GM12878 (cell line): ENCODE measurements around the gene RAB44. TPM values are rescaled to one million over a fixed set of nuclear protein-coding genes. Genes with fewer than 3 reads are reported as not detected.

Source experiments
- ATAC-seq: fragments of 200-7000 bp; cut with Tn5 transposase; 3 replicates; pipeline ENCODE4 v1.9.1; 2020; ENCODE audit warnings: mild to moderate bottlenecking, moderate library complexity
- BruUV-seq: library from RNA; stranded (reverse); fragments of 400-500 nt; replicated peaks from 2 replicates; lab custom pipeline; 2021; lab: Mats Ljungman, UMichigan
- CTCF ChIA-PET: fragments of 300-600 bp; sonication (Branson Sonifier 250); formaldehyde crosslinking; extraction: SDS; loops from one replicate; lab custom pipeline; 2021; ENCODE audit warnings: inconsistent platforms; lab: Yijun Ruan, JAX
- POLR2A ChIA-PET: fragments of 350-600 bp; formaldehyde crosslinking; extraction: SDS; loops from one replicate; lab custom pipeline; 2021; ENCODE audit warnings: inconsistent platforms; lab: Charles Lee
- RAD21 ChIA-PET: fragments of 300-600 bp; sonication (Branson Sonifier 250); formaldehyde crosslinking; loops from one replicate; lab custom pipeline; 2023; ENCODE audit warnings: antibody characterized with exemption; ENCODE audit not compliant: unreplicated experiment; lab: Charles Lee
- SMC1A ChIA-PET: fragments of 300-600 bp; sonication (Branson Sonifier 250); formaldehyde crosslinking; loops from one replicate; lab custom pipeline; 2023; ENCODE audit not compliant: unreplicated experiment, uncharacterized antibody; lab: Charles Lee
- DNase-seq: peaks from one replicate; pipeline ENCODE4 v3.0.0-alpha.2; 2011; ENCODE audit warnings: low read depth, low spot score
- FAIRE-seq: peaks from 3 replicates; lab custom pipeline; 2011; peaks lifted over from hg19 to GRCh38; lab: Jason Lieb, UNC
- H2AFZ ChIP-seq: 2 replicates; pipeline ENCODE4 v1.6.0; 2011; ENCODE audit warnings: low read depth, low read length, control low read depth; ENCODE audit not compliant: control insufficient read depth
- H3K27ac ChIP-seq: 2 replicates; pipeline ENCODE4 v1.5.1; 2011; ENCODE audit warnings: control low read depth; ENCODE audit not compliant: control insufficient read depth, insufficient read depth
- H3K27me3 ChIP-seq, 2 experiments: replicated peaks in 1 of 2; 2 replicates each; pipeline versions ENCODE4 v1.6.0 to v1.6.1; 2011; ENCODE audit warnings: low read length in 1 of 2; ENCODE audit not compliant: control insufficient read depth in 2 of 2, insufficient read depth in 2 of 2
- H3K36me3 ChIP-seq, 2 experiments: 2 replicates each; pipeline ENCODE4 v1.5.1; 2011; ENCODE audit warnings: low read length in 1 of 2; ENCODE audit not compliant: control insufficient read depth in 2 of 2, insufficient read depth in 2 of 2
- H3K4me1 ChIP-seq: 2 replicates; pipeline ENCODE4 v1.6.1; 2011; ENCODE audit warnings: mild to moderate bottlenecking, low read length, moderate library complexity, mixed read lengths; ENCODE audit not compliant: control insufficient read depth, insufficient read depth
- H3K4me2 ChIP-seq: 2 replicates; pipeline ENCODE4 v1.6.0; 2011; ENCODE audit warnings: control low read depth; ENCODE audit not compliant: control insufficient read depth, insufficient read depth
- H3K4me3 ChIP-seq: fragments of 200-600 bp; sonication (generic); 2 replicates; pipeline ENCODE4 v1.5.1; 2016
- H3K79me2 ChIP-seq: 2 replicates; pipeline ENCODE4 v1.6.0; 2011; ENCODE audit warnings: low read length; ENCODE audit not compliant: control insufficient read depth, insufficient read depth
- H3K9ac ChIP-seq: 2 replicates; pipeline ENCODE4 v1.8.0; 2011; ENCODE audit warnings: low read length, control low read depth, mixed read lengths; ENCODE audit not compliant: control insufficient read depth, insufficient read depth
- H3K9me3 ChIP-seq: replicated peaks from 3 replicates; pipeline ENCODE4 v1.5.1; 2011; ENCODE audit warnings: mild to moderate bottlenecking, low read length; ENCODE audit not compliant: control insufficient read depth, insufficient read depth
- H4K20me1 ChIP-seq: 2 replicates; pipeline ENCODE4 v1.6.0; 2011; ENCODE audit not compliant: control insufficient read depth, insufficient read depth
- ASH2L ChIP-seq: fragments of 300-600, 200-600 bp; sonication (generic); IDR thresholded peaks from 2 replicates; pipeline ENCODE4 v1.6.1; 2017; ENCODE audit warnings: low read depth, mild to moderate bottlenecking, borderline replicate concordance
- BCL11A ChIP-seq: IDR thresholded peaks from 2 replicates; pipeline ENCODE4 v1.6.1; 2011; ENCODE audit warnings: low read depth, low read length
- CBFB ChIP-seq: IDR thresholded peaks from 2 replicates; pipeline ENCODE4 v1.6.1; 2016; ENCODE audit warnings: antibody characterized with exemption, low read depth
- DPF2 ChIP-seq: fragments of 450-650 bp; IDR thresholded peaks from 2 replicates; pipeline ENCODE4 v1.6.1; 2017; ENCODE audit warnings: mild to moderate bottlenecking
- EED ChIP-seq: sonication (generic); IDR thresholded peaks from 2 replicates; pipeline ENCODE4 v1.6.1; 2016; ENCODE audit warnings: antibody characterized with exemption, low read depth
- EP300 ChIP-seq, 2 experiments: fragments of 150-350 bp in 1 of 2; IDR thresholded peaks; 2 replicates each; pipeline ENCODE4 v1.6.1; 2011 to 2012; ENCODE audit warnings: low read depth in 2 of 2, low read length in 2 of 2, borderline replicate concordance in 1 of 2, improper control_type of control experiment in 1 of 2, inconsistent platforms in 1 of 2; ENCODE audit not compliant: control insufficient read depth in 1 of 2
- IKZF1 ChIP-seq: fragments of 450-650 bp; conservative IDR thresholded peaks from 2 replicates; pipeline ENCODE4 v1.6.1; 2017; ENCODE audit warnings: antibody characterized with exemption, mild to moderate bottlenecking
- IKZF2 ChIP-seq, 2 experiments: fragments of 450-650 bp; IDR thresholded peaks; 2 replicates each; pipeline ENCODE4 v1.6.1; 2017; ENCODE audit warnings: mild to moderate bottlenecking in 2 of 2, moderate library complexity in 2 of 2
- IRF4 ChIP-seq: IDR thresholded peaks from 2 replicates; pipeline ENCODE4 v1.6.1; 2011; ENCODE audit warnings: low read depth, low read length
- KAT2A ChIP-seq: conservative IDR thresholded peaks from 2 replicates; pipeline ENCODE4 v1.6.1; 2011; ENCODE audit warnings: low read depth, low read length; ENCODE audit not compliant: control insufficient read depth
- MEF2B ChIP-seq: fragments of 450-650 bp; IDR thresholded peaks from 2 replicates; pipeline ENCODE4 v1.6.1; 2018; ENCODE audit warnings: mild to moderate bottlenecking, moderate library complexity; ENCODE audit not compliant: partially characterized antibody, poor library complexity, severe bottlenecking
- MXI1 ChIP-seq: fragments of 150-350 bp; IDR thresholded peaks from 2 replicates; pipeline ENCODE4 v1.6.1; 2011; ENCODE audit warnings: low read depth, mild to moderate bottlenecking, inconsistent platforms, low read length, improper control_type of control experiment
- MYC ChIP-seq: IDR thresholded peaks from 2 replicates; pipeline ENCODE4 v1.6.1; 2011; ENCODE audit warnings: mild to moderate bottlenecking, low read length, moderate library complexity, inconsistent platforms; ENCODE audit not compliant: insufficient read depth, insufficient replicate concordance, insufficient read length, severe bottlenecking
- POLR2AphosphoS5 ChIP-seq: IDR thresholded peaks from 2 replicates; pipeline ENCODE4 v1.6.1; 2011; ENCODE audit warnings: mild to moderate bottlenecking, low read length, inconsistent platforms
- SREBF2 ChIP-seq: IDR thresholded peaks from 2 replicates; pipeline ENCODE4 v1.6.1; 2012; ENCODE audit warnings: mild to moderate bottlenecking, low read length
- YBX1 ChIP-seq: fragments of 450-650 bp; IDR thresholded peaks from 2 replicates; pipeline ENCODE4 v1.6.1; 2016; ENCODE audit warnings: antibody characterized with exemption
- WGBS: methylation state at CpG from one replicate; pipeline ENCODE4 v1.1.6; 2016; ENCODE audit warnings: low lambda C conversion rate; ENCODE audit not compliant: insufficient replicate concordance, insufficient coverage; ENCODE audit errors: missing lambda C conversion rate; 5-methylcytosine and 5-hydroxymethylcytosine counted together
- in situ Hi-C: fragments of 300-500 bp; cut with MboI; formaldehyde crosslinking; loops from 9 replicates; pipeline ENCODE4 v1.14.3; 2018; ENCODE audit warnings: mixed read lengths
- intact Hi-C: fragments of 100-400 bp; cut with micrococcal nuclease; formaldehyde crosslinking; loops from one replicate; pipeline ENCODE4 v1.14.2; 2022; ENCODE audit not compliant: unreplicated experiment
- polyA plus RNA-seq, 11 experiments: library from polyadenylated mRNA; depleted of rRNA in 4 of 11; unstranded in 6 of 11; stranded (reverse) in 5 of 11; fragments of >200 nt; fragmentation: Nextera tagmentation in 4 of 11; fragmentation: Illumina TruSeq in 1 of 11; extraction: Ambion mirVana in 4 of 11; extraction: Trizol in 1 of 11; gene quantifications; 1 replicate in 1 of 11; 2 replicates in 10 of 11; pipeline versions ENCODE4 v1.2.1 to v1.2.3, GENCODE V29; 2011 to 2016; ENCODE audit warnings: inconsistent platforms in 2 of 11, missing spikeins in 2 of 11, low read depth in 1 of 11
- total RNA-seq, 4 experiments: library from RNA; depleted of rRNA in 3 of 4; stranded (reverse); fragments of >200 nt in 3 of 4; fragmentation: Illumina TruSeq in 1 of 4; extraction: Trizol in 1 of 4; gene quantifications; 2 replicates each; pipeline versions ENCODE4 v1.2.1 to v1.2.3, GENCODE V29; 2013 to 2021
- TF ChIP-seq, protein P1 (sequence below): IDR thresholded peaks from 2 replicates; pipeline ENCODE4 v1.6.1; 2012; ENCODE audit warnings: improper control_type of control experiment, low read depth, low read length; ENCODE audit not compliant: insufficient replicate concordance

Gene RAB44
- total and polyA plus RNA-seq, 10 of the 15 experiments (the other 5 are each of a cell fraction or from before 2014, with no cell fraction given), result 0.01 to 0.08 (median 0.05) TPM; not detected in 2

DNA sequence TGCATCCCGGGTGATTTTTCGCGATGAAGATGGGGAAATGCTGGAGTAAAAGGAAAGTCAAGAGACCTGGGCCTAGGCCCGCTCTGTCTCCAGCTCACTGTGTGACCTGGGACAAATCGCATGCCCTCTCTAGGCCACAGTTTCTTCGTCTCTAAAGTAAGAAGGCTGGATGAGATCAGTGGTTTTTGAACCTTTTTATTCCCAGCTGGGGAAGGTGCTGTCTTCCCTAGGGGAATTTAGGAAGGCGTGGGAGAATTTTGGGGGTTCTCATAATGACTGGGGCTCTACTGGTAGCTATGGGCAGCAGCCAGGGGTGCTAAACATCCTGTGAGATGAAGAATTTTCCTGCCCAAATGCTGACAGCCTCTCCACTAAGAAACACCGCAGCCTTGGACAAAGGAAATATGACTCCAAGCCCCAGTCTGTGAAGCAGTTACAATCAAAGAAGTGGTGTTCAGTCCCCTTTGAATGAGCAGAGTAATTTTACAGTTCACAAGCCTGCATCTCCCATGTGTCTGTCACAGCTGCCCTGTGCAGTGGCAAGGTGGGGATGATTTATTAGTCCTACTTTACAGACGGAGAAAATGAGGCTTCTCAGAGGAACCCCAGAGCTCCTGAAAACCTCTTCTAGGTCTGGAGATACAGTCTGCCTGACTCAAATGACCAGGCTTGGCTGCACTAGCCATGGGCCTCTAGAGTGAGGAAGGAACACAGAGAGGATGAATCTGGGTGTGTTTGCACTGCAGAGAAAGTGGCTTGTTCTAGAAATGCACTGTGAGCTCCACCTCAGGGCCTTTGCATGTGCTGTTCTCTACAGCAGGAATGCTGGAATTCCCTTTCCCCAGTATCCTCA, 57.2 kb downstream of the RAB44 start:
- DNase-seq, result no peak
- Histone ChIP-seq H3K27ac (peak overlapping the region; percentile 80), H3K4me3 (peak overlapping the region; percentile 66), H3K9me3 (no peaks in the 10 kb centered on the region; the same call in 2 of the 3 replicates), H3K4me1 (peaks cover 64% of the 10 kb centered on the region), H3K36me3 (peaks cover 0 to 2% of the 10 kb centered on the region in 2 experiments; a peak in 2 of 4 replicates), H3K4me2 (peak overlapping the region; percentile 99), H4K20me1 (no peaks in the 10 kb centered on the region), H3K9ac (peak overlapping the region; percentile 59)
- ChIA-PET POLR2A (interaction anchor here (0.6 to 6.1 kb wide), 17 partner anchors 29 to 144 kb away, joined by 3 to 57 read pairs (median 5); partner anchors contain the start of gene CDKN1A), CTCF (interaction anchor here (0.6 to 9.5 kb wide), 23 partner anchors 10 to 332 kb away, joined by 3 to 109 read pairs (median 5); no protein-coding TSS in a partner anchor), SMC1A (interaction anchor here (0.6 to 9.7 kb wide), 27 partner anchors 8 to 726 kb away, joined by 3 to 120 read pairs (median 4); partner anchors contain the start of gene CDKN1A)
- no peak for ATAC-seq
- WGBS, result 35% methylated on average over 9 of the region's 9 CpGs
- no TSS peak for BruUV-seq
- no peak for FAIRE-seq
- in situ Hi-C loops, result loop anchor here (5.0 kb wide), 1 partner anchor 133 kb away; no protein-coding TSS in a partner anchor
- TF ChIP-seq MXI1 (no peak; the same call in 1 of the 2 replicates), IKZF2 (IDR thresholded peaks at IDR 0.05) (peak; percentile 26 to 30; a peak in 1 of 4 replicates), ASH2L (no peak), IKZF1 (peak; percentile 50), CBFB (no peak), KAT2A (no peak), MYC (no peak), EP300 (IDR thresholded peaks at IDR 0.05; ENCODE audit: borderline replicate concordance in 1 of 2, control insufficient read depth in 1 of 2, low read depth in 2 of 2, low read length in 2 of 2) (no peak), MEF2B (peak; percentile 72), SREBF2 (no peak), POLR2AphosphoS5 (no peak), IRF4 (no peak), YBX1 (no peak), BCL11A (no peak), DPF2 (no peak), EED (peak; percentile 35; the same call in 1 of the 2 replicates)
- TF ChIP-seq, protein P1, sequence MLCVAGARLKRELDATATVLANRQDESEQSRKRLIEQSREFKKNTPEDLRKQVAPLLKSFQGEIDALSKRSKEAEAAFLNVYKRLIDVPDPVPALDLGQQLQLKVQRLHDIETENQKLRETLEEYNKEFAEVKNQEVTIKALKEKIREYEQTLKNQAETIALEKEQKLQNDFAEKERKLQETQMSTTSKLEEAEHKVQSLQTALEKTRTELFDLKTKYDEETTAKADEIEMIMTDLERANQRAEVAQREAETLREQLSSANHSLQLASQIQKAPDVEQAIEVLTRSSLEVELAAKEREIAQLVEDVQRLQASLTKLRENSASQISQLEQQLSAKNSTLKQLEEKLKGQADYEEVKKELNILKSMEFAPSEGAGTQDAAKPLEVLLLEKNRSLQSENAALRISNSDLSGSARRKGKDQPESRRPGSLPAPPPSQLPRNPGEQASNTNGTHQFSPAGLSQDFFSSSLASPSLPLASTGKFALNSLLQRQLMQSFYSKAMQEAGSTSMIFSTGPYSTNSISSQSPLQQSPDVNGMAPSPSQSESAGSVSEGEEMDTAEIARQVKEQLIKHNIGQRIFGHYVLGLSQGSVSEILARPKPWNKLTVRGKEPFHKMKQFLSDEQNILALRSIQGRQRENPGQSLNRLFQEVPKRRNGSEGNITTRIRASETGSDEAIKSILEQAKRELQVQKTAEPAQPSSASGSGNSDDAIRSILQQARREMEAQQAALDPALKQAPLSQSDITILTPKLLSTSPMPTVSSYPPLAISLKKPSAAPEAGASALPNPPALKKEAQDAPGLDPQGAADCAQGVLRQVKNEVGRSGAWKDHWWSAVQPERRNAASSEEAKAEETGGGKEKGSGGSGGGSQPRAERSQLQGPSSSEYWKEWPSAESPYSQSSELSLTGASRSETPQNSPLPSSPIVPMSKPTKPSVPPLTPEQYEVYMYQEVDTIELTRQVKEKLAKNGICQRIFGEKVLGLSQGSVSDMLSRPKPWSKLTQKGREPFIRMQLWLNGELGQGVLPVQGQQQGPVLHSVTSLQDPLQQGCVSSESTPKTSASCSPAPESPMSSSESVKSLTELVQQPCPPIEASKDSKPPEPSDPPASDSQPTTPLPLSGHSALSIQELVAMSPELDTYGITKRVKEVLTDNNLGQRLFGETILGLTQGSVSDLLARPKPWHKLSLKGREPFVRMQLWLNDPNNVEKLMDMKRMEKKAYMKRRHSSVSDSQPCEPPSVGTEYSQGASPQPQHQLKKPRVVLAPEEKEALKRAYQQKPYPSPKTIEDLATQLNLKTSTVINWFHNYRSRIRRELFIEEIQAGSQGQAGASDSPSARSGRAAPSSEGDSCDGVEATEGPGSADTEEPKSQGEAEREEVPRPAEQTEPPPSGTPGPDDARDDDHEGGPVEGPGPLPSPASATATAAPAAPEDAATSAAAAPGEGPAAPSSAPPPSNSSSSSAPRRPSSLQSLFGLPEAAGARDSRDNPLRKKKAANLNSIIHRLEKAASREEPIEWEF, result peak; percentile 51
- TF ChIP-seq, all 136 proteins: peak for 5
- peak overlapping the region; percentile 37; the same call in 1 of the 2 replicates for H2AFZ ChIP-seq
- RAD21 ChIA-PET, result interaction anchor here (0.7 to 8.6 kb wide), 21 partner anchors 11 to 416 kb away, joined by 3 to 124 read pairs (median 6); partner anchors contain the start of gene CDKN1A
- no peaks in the 10 kb centered on the region for H3K27me3 ChIP-seq
- H3K79me2 ChIP-seq, result peaks cover 17% of the 10 kb centered on the region
- intact Hi-C loops, result loop anchor here (1.0 kb wide), 1 partner anchor 75 kb away; no protein-coding TSS in a partner anchor
